HEK293 (cell line): Measurements from ENCODE around the gene TMEM127.

ENCODE experiments used
- CTCF ChIA-PET: fragments of 350-600 bp; formaldehyde crosslinking; extraction: SDS; loops from one replicate; lab custom pipeline; 2021; ENCODE audit warnings: antibody characterized with exemption; lab: Yijun Ruan, JAX
- POLR2A ChIA-PET: fragments of 300-600 bp; formaldehyde crosslinking; extraction: SDS; loops from one replicate; lab custom pipeline; 2020; ENCODE audit warnings: antibody characterized with exemption, inconsistent platforms; lab: Yijun Ruan, JAX
- H3K27ac ChIP-seq: fragments of 200-500 bp; sonication (Bioruptor generic); 2 replicates; pipeline ENCODE4 v1.5.1; 2014; ENCODE audit warnings: low read depth, low read length, control low read depth, inconsistent platforms; ENCODE audit errors: extremely low read depth
- H3K36me3 ChIP-seq, 2 experiments: fragments of 200-500 bp in 1 of 2; sonication (Bioruptor generic) in 1 of 2; 1 replicate in 1 of 2; 2 replicates in 1 of 2; pipeline ENCODE4 v1.5.1; 2014 to 2017; ENCODE audit warnings: inconsistent platforms in 2 of 2, low read length in 2 of 2; ENCODE audit not compliant: control insufficient read depth in 2 of 2, insufficient read depth in 1 of 2
- H3K4me1 ChIP-seq: fragments of 200-500 bp; sonication (Bioruptor generic); 2 replicates; pipeline ENCODE4 v1.5.1; 2014; ENCODE audit warnings: mild to moderate bottlenecking, low read length, inconsistent platforms; ENCODE audit not compliant: control insufficient read depth, insufficient read depth
- H3K4me3 ChIP-seq: 2 replicates; pipeline ENCODE4 v1.5.1; 2011; ENCODE audit warnings: low read depth, mild to moderate bottlenecking, control low read depth, low read length, moderate library complexity
- H3K9me3 ChIP-seq: fragments of 200-500 bp; sonication (Bioruptor generic); 2 replicates; pipeline ENCODE4 v1.5.1; 2014; ENCODE audit warnings: low read depth, low read length, inconsistent platforms; ENCODE audit not compliant: control insufficient read depth, insufficient read depth
- BCL11B ChIP-seq: fragments of 450-650 bp; formaldehyde crosslinking; IDR thresholded peaks from 2 replicates; pipeline ENCODE4 v1.5.1; 2016; ENCODE audit warnings: low read depth, missing biosample characterization, missing genetic modification characterization
- PRDM10 ChIP-seq: fragments of 450-650 bp; formaldehyde crosslinking; IDR thresholded peaks from 2 replicates; pipeline ENCODE4 v1.5.1; 2016; ENCODE audit warnings: missing biosample characterization, missing genetic modification characterization
- ZNF280D ChIP-seq: fragments of 450-650 bp; formaldehyde crosslinking; IDR thresholded peaks from 2 replicates; pipeline ENCODE4 v1.5.1; 2016; ENCODE audit warnings: missing biosample characterization, missing genetic modification characterization
- ZNF354C ChIP-seq: fragments of 450-650 bp; formaldehyde crosslinking; IDR thresholded peaks from 2 replicates; pipeline ENCODE4 v1.5.1; 2016; ENCODE audit warnings: missing biosample characterization, missing genetic modification characterization, low read depth, borderline replicate concordance
- ZNF433 ChIP-seq: fragments of 450-650 bp; formaldehyde crosslinking; IDR thresholded peaks from 2 replicates; pipeline ENCODE4 v1.5.1; 2016; ENCODE audit warnings: missing biosample characterization, missing genetic modification characterization, low read depth
- ZNF449 ChIP-seq: fragments of 450-650 bp; formaldehyde crosslinking; IDR thresholded peaks from 2 replicates; pipeline ENCODE4 v1.5.1; 2017; ENCODE audit warnings: missing biosample characterization, mild to moderate bottlenecking, missing genetic modification characterization, moderate library complexity
- ZNF488 ChIP-seq: fragments of 450-650 bp; formaldehyde crosslinking; IDR thresholded peaks from 2 replicates; pipeline ENCODE4 v1.5.1; 2016; ENCODE audit warnings: missing biosample characterization, missing genetic modification characterization
- ZNF571 ChIP-seq: fragments of 450-650 bp; formaldehyde crosslinking; IDR thresholded peaks from 2 replicates; pipeline ENCODE4 v1.5.0; 2017; ENCODE audit warnings: missing biosample characterization, missing genetic modification characterization
- ZSCAN18 ChIP-seq: fragments of 450-650 bp; formaldehyde crosslinking; IDR thresholded peaks from 2 replicates; pipeline ENCODE4 v1.5.1; 2016; ENCODE audit warnings: missing biosample characterization, missing genetic modification characterization
- TF ChIP-seq, protein P1 (sequence below): fragments of 450-650 bp; formaldehyde crosslinking; IDR thresholded peaks from 2 replicates; pipeline ENCODE4 v1.5.1; 2017; ENCODE audit warnings: missing biosample characterization, missing genetic modification characterization
- TF ChIP-seq, protein P2 (sequence below): fragments of 450-650 bp; formaldehyde crosslinking; IDR thresholded peaks from 2 replicates; pipeline ENCODE4 v1.5.1; 2017; ENCODE audit warnings: missing biosample characterization, missing genetic modification characterization

TMEM127 gene

DNA sequence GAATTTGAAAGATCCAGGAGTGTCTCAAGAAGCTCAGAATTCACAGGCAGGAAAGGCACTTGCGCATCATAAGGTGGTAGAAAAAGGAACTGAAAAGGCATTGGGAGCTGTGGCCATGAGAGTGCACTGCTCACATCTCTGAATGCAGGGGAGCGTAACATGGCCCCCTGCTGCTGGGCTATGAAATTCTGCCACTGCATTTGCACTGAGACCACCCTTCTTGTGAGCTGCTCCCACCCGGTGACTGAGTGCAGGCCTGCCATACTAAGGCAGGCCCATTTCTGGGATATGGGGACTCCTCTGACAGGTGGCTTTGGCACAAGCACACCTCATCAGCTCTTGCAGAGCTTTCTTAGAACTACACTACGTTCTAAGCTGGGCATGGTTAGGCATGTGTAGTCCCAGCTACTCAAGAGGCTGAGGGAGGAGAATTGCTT, 31.9 kb downstream of the TMEM127 start:
- no peaks in the 10 kb centered on the region for H3K9me3 ChIP-seq
- H3K36me3 ChIP-seq = no peaks in the 10 kb centered on the region
- ChIA-PET CTCF (interaction anchor here (0.8 to 1.7 kb wide), 4 partner anchors 13 to 59 kb away, joined by 3 to 4 read pairs (median 3); no protein-coding TSS in a partner anchor), POLR2A (interaction anchor here (0.6 to 1.1 kb wide), 2 partner anchors 23 to 25 kb away, joined by 3 to 5 read pairs; partner anchors contain the start of gene STARD7)
- H3K27ac ChIP-seq = no peak overlapping the region
- H3K4me3 ChIP-seq = no peak overlapping the region
- no peaks in the 10 kb centered on the region for H3K4me1 ChIP-seq
- TF ChIP-seq ZNF354C (tag by site-specific recombination) (no peak), ZNF433 (no peak), ZNF571 (tag by site-specific recombination) (no peak), ZNF488 (tag by site-specific recombination) (no peak), PRDM10 (tag by site-specific recombination) (no peak), ZNF449 (tag by site-specific recombination) (no peak), ZNF280D (tag by site-specific recombination) (no peak)

DNA sequence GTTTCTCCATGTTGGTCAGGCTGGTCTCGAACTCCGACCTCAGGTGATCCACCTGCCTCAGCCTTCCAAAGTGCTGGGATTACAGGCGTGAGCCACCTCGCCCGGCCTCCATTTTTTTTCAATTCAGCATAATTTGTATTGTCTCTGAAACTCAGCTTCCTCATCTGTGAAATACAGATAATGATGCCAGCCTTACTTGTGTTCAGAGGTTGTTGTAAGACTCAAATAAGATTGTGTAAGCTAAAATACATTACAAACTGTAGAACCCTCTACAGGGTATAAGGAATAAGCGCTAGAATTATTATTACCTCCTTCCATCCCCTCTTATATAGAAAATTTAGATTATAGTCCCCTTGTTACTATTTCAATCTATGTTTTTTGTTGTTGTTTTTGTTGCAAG, 32.4 kb downstream of the TMEM127 start:
- Histone ChIP-seq H3K36me3 (no peaks in the 10 kb centered on the region), H3K27ac (no peak overlapping the region), H3K4me1 (no peaks in the 10 kb centered on the region), H3K9me3 (no peaks in the 10 kb centered on the region), H3K4me3 (no peak overlapping the region)
- CTCF ChIA-PET = interaction anchor here (0.7 to 1.7 kb wide), 4 partner anchors 13 to 33 kb away, joined by 3 to 4 read pairs (median 3); no protein-coding TSS in a partner anchor
- POLR2A ChIA-PET = interaction anchor here (0.6 kb wide), 2 partner anchors 14 to 23 kb away, joined by 3 read pairs; no protein-coding TSS in a partner anchor
- TF ChIP-seq BCL11B = no peak
- no peak for TF ChIP-seq ZSCAN18
- TF ChIP-seq, protein P1, sequence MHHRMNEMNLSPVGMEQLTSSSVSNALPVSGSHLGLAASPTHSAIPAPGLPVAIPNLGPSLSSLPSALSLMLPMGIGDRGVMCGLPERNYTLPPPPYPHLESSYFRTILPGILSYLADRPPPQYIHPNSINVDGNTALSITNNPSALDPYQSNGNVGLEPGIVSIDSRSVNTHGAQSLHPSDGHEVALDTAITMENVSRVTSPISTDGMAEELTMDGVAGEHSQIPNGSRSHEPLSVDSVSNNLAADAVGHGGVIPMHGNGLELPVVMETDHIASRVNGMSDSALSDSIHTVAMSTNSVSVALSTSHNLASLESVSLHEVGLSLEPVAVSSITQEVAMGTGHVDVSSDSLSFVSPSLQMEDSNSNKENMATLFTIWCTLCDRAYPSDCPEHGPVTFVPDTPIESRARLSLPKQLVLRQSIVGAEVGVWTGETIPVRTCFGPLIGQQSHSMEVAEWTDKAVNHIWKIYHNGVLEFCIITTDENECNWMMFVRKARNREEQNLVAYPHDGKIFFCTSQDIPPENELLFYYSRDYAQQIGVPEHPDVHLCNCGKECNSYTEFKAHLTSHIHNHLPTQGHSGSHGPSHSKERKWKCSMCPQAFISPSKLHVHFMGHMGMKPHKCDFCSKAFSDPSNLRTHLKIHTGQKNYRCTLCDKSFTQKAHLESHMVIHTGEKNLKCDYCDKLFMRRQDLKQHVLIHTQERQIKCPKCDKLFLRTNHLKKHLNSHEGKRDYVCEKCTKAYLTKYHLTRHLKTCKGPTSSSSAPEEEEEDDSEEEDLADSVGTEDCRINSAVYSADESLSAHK = no peak
- TF ChIP-seq, protein P2, sequence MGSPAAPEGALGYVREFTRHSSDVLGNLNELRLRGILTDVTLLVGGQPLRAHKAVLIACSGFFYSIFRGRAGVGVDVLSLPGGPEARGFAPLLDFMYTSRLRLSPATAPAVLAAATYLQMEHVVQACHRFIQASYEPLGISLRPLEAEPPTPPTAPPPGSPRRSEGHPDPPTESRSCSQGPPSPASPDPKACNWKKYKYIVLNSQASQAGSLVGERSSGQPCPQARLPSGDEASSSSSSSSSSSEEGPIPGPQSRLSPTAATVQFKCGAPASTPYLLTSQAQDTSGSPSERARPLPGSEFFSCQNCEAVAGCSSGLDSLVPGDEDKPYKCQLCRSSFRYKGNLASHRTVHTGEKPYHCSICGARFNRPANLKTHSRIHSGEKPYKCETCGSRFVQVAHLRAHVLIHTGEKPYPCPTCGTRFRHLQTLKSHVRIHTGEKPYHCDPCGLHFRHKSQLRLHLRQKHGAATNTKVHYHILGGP = no peak
- TF ChIP-seq, all 188 proteins: peak for 0
